ENCODE data around the gene MMP24.

DNA sequence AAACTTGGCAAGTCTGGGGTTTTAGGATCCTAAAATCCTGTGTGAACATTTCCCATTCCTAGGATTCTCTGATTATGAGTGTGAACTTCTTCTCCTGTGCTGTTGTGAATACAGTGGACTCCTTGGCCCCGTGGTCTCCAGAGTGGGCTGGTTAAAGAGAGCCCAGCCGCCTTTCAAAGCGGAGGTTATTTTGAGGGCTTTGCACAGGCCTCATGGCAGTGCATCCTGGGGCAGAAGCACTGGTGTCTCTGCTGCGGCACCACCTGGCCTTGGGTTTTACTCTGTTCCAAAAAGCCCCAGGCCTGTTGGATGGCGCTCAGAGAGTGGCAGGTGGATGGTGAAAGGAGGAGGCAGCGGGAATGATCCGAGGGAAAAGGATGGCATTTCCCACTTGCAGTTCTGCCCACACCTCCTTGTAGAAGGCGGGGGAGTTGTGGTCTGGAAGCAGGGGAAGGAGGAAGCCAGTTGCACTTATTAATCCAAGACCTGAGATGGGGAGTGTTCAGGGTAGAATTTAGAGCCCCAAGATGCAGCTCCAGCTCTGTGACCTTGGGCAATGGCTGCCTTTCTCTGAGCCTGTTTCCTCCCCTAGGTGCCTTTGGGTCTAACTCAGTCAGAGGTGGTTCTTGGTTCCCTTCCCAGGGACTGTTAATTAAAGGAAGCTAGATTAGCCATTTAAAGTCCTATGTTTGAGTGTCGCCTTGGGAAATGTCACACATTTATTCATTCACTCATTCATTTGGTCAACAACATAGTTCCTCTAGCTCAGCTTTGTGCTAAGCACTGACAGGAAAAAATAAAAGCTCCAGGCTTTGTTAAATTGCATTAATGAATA lies 22.4 kb downstream of the MMP24 start:
- TF ChIP-seq, protein P1, sequence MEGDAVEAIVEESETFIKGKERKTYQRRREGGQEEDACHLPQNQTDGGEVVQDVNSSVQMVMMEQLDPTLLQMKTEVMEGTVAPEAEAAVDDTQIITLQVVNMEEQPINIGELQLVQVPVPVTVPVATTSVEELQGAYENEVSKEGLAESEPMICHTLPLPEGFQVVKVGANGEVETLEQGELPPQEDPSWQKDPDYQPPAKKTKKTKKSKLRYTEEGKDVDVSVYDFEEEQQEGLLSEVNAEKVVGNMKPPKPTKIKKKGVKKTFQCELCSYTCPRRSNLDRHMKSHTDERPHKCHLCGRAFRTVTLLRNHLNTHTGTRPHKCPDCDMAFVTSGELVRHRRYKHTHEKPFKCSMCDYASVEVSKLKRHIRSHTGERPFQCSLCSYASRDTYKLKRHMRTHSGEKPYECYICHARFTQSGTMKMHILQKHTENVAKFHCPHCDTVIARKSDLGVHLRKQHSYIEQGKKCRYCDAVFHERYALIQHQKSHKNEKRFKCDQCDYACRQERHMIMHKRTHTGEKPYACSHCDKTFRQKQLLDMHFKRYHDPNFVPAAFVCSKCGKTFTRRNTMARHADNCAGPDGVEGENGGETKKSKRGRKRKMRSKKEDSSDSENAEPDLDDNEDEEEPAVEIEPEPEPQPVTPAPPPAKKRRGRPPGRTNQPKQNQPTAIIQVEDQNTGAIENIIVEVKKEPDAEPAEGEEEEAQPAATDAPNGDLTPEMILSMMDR (IDR thresholded peaks at IDR 0.05 in 8 of 11, conservative IDR thresholded peaks at IDR 0.05 in 3 of 11) = no peak
- TF ChIP-seq POLR2AphosphoS5 (IDR thresholded peaks at IDR 0.05) (no peak), POLR2A (IDR thresholded peaks at IDR 0.05) (no peak)

All from spleen (tissue), 7 donors.